Neutrophil (primary cell): ENCODE measurements around the gene HSD17B8.

Experiments used
- H3K27ac ChIP-seq: fragments of 200-600 bp; sonication (generic); 2 replicates; pipeline ENCODE4 v1.5.1; 2016; ENCODE audit warnings: mild to moderate bottlenecking, moderate library complexity
- H3K27me3 ChIP-seq: fragments of 200-600 bp; sonication (generic); 2 replicates; pipeline ENCODE4 v1.6.0; 2016; ENCODE audit warnings: mild to moderate bottlenecking
- H3K36me3 ChIP-seq: fragments of 200-600 bp; sonication (generic); 2 replicates; pipeline ENCODE4 v1.5.1; 2017
- H3K4me1 ChIP-seq, 2 experiments: fragments of 200-600 bp in 1 of 2; sonication (generic) in 1 of 2; 1 replicate in 1 of 2; 2 replicates in 1 of 2; pipeline versions ENCODE4 v1.5.1 to v1.6.1; 2013 to 2016; ENCODE audit warnings: low read depth in 1 of 2, low read length in 1 of 2, mild to moderate bottlenecking in 1 of 2, moderate library complexity in 1 of 2; ENCODE audit not compliant: control insufficient read depth in 1 of 2, insufficient read depth in 1 of 2
- H3K4me3 ChIP-seq, 2 experiments: fragments of 200-600 bp in 1 of 2; sonication (generic) in 1 of 2; 1 replicate in 1 of 2; 2 replicates in 1 of 2; pipeline ENCODE4 v1.5.1; 2013 to 2016; ENCODE audit warnings: low read depth in 1 of 2, low read length in 1 of 2, mild to moderate bottlenecking in 1 of 2, moderate library complexity in 1 of 2
- H3K9me3 ChIP-seq: fragments of 200-600 bp; sonication (generic); 2 replicates; pipeline ENCODE4 v1.5.1; 2016
- CTCF ChIP-seq: fragments of 200-600 bp; sonication (generic); IDR thresholded peaks from 2 replicates; pipeline ENCODE4 v1.5.1; 2016; ENCODE audit warnings: antibody characterized with exemption

HSD17B8 gene

GRCh38 chr6:33191383-33192104 is 12.9 kb upstream of the HSD17B8 start:
- TF ChIP-seq CTCF, result no peak

GRCh38 chr6:33192105-33192646 is 12.3 kb upstream of the HSD17B8 start, which contains the start of gene COL11A2:
TSS of gene COL11A2 (minus strand) at chr6:33192467. CDS start at chr6:33192240, 227 bp downstream.
- Histone ChIP-seq H3K27ac (no peak within 1 kb of the TSS), H3K36me3 (peaks cover 36% of the 10 kb centered on the region), H3K4me1 (peaks cover 4 to 14% of the 10 kb centered on the region in 2 experiments), H3K4me3 (no peak within 1 kb of the TSS), H3K27me3 (peaks cover 73% of the 10 kb centered on the region), H3K9me3 (no peaks in the 10 kb centered on the region)
- TF ChIP-seq CTCF, result no peak

More at GRCh38 chr6:33191383-33192104, 12.9 kb upstream of the HSD17B8 start:
- Histone ChIP-seq H3K9me3 (no peaks in the 10 kb centered on the region), H3K4me3 (no peak overlapping the region), H3K4me1 (peaks cover 3 to 14% of the 10 kb centered on the region in 2 experiments), H3K27me3 (peaks cover 79% of the 10 kb centered on the region), H3K36me3 (peaks cover 30% of the 10 kb centered on the region), H3K27ac (no peak overlapping the region)

- H3K36me3 ChIP-seq, result peaks cover 43% of the 10 kb centered on the region
- no peaks in the 10 kb centered on the region for H3K9me3 ChIP-seq
- H3K27ac ChIP-seq, result no peak overlapping the region
- H3K27me3 ChIP-seq, result peaks cover 65% of the 10 kb centered on the region
- no peak overlapping the region for H3K4me3 ChIP-seq
- peaks cover 9 to 14% of the 10 kb centered on the region in 2 experiments for H3K4me1 ChIP-seq
- TF ChIP-seq CTCF, result no peak
Observed at GRCh38 chr6:33192671-33193602, 11.5 kb upstream of the HSD17B8 start.

GRCh38 chr6:33193619-33194018 is 10.8 kb upstream of the HSD17B8 start:
- Histone ChIP-seq H3K36me3 (peaks cover 48% of the 10 kb centered on the region), H3K9me3 (no peaks in the 10 kb centered on the region), H3K27me3 (peaks cover 59% of the 10 kb centered on the region), H3K27ac (no peak overlapping the region), H3K4me3 (no peak overlapping the region), H3K4me1 (peaks cover 9 to 14% of the 10 kb centered on the region in 2 experiments)
- no peak for TF ChIP-seq CTCF

DNA sequence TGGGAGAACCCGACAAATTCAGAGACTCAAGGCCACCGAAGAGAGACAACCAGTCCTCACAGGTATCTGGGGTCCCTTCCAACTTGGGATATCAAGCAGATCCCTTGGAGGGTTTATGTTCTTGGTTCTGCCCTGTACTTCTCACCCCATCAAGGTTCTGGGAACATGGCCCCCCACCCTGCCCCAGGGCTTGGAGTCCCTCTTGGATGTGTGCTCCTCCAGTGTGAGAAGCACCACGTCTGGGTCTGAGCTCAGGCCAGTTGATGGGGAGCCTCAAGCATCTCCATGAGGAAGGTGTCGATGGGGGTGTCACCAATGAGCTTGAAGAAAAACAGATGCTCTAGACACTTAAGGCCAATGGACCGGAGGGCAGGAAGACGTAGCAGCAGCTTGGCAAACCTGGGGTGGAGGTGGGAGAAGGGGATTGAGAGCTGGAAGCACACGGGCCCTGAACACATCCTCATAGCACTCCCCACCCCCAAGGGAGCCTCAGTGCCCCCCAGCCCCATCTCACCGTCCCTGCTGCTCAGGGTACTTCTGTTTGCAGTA is 9.9 kb upstream of the HSD17B8 start:
- Histone ChIP-seq H3K9me3 (no peaks in the 10 kb centered on the region), H3K27ac (no peak overlapping the region), H3K36me3 (peaks cover 48% of the 10 kb centered on the region), H3K4me3 (no peak overlapping the region), H3K27me3 (peaks cover 50% of the 10 kb centered on the region), H3K4me1 (peaks cover 13 to 21% of the 10 kb centered on the region in 2 experiments)
- no peak for TF ChIP-seq CTCF
